Osteoblast (primary cell): Measurements from ENCODE around the gene ZNF367. TPM values are rescaled to one million over a fixed set of nuclear protein-coding genes. Genes with fewer than 3 reads are reported as not detected.
A peak's percentile ranks its signal among the peaks of the same experiment; 100 is the strongest.
"Not testable (repeated sequence)": the region's sequence is repeated elsewhere in the genome, so short reads cannot be mapped to it uniquely, and the experiment has no call there.

ENCODE experiments used
- DNase-seq: peaks from one replicate; pipeline ENCODE4 v3.0.0; 2011; ENCODE audit warnings: low spot score, mixed read lengths; ENCODE audit not compliant: insufficient read length; ENCODE audit errors: missing footprints
- H2AFZ ChIP-seq: 2 replicates; pipeline ENCODE4 v1.6.0; 2011; ENCODE audit warnings: mild to moderate bottlenecking, low read length
- H3K27ac ChIP-seq: 2 replicates; pipeline ENCODE4 v1.5.1; 2011; ENCODE audit warnings: mild to moderate bottlenecking, low read depth, low read length, moderate library complexity
- H3K27me3 ChIP-seq: 2 replicates; pipeline ENCODE4 v1.6.0; 2012; ENCODE audit warnings: mild to moderate bottlenecking, control low read depth, inconsistent platforms, low read length, moderate library complexity; ENCODE audit not compliant: insufficient read depth
- H3K36me3 ChIP-seq: 2 replicates; pipeline ENCODE4 v1.5.1; 2011; ENCODE audit warnings: mild to moderate bottlenecking, low read length, control low read depth, moderate library complexity; ENCODE audit not compliant: insufficient read depth
- H3K4me1 ChIP-seq: 2 replicates; pipeline ENCODE4 v1.5.1; 2011; ENCODE audit warnings: mild to moderate bottlenecking, low read length, control low read depth, moderate library complexity; ENCODE audit not compliant: insufficient read depth
- H3K4me2 ChIP-seq: 2 replicates; pipeline ENCODE4 v1.6.0; 2011; ENCODE audit warnings: mild to moderate bottlenecking, low read length; ENCODE audit not compliant: insufficient read depth
- H3K4me3 ChIP-seq: fragments of 200-600 bp; sonication (generic); 3 replicates; pipeline ENCODE4 v1.5.1; 2012; ENCODE audit warnings: mild to moderate bottlenecking, low read length, inconsistent platforms; ENCODE audit not compliant: insufficient read depth
- H3K79me2 ChIP-seq: 2 replicates; pipeline ENCODE4 v1.6.0; 2012; ENCODE audit warnings: mild to moderate bottlenecking, low read length, control low read depth, inconsistent platforms; ENCODE audit not compliant: insufficient read depth
- H3K9me3 ChIP-seq: 2 replicates; pipeline ENCODE4 v1.5.1; 2011; ENCODE audit warnings: low read depth, low read length, control low read depth
- H4K20me1 ChIP-seq: 2 replicates; pipeline ENCODE4 v1.6.0; 2012; ENCODE audit warnings: mild to moderate bottlenecking, low read length, control low read depth; ENCODE audit not compliant: insufficient read depth
- CTCF ChIP-seq: IDR thresholded peaks from 2 replicates; pipeline ENCODE4 v1.5.1; 2011; ENCODE audit warnings: mild to moderate bottlenecking, low read depth, low read length, moderate library complexity; ENCODE audit errors: extremely low read depth
- total RNA-seq: library from RNA; depleted of rRNA; stranded (reverse); fragments of >200 nt; gene quantifications from 2 replicates; pipeline ENCODE4 v1.2.3, GENCODE V29; 2012

The ZNF367 gene
- total RNA-seq, 1 donor, result 1.4 TPM

- Histone ChIP-seq H3K9me3 (no peaks in the 10 kb centered on the region), H3K4me1 (peaks cover 21% of the 10 kb centered on the region), H3K4me3 (no peak overlapping the region), H3K27ac (no peak overlapping the region), H3K27me3 (no peaks in the 10 kb centered on the region), H3K4me2 (no peak overlapping the region), H4K20me1 (peaks cover 13% of the 10 kb centered on the region), H2AFZ (no peak overlapping the region), H3K79me2 (peaks cover 44% of the 10 kb centered on the region), H3K36me3 (no peaks in the 10 kb centered on the region)
- no peak for TF ChIP-seq CTCF
- no peak for DNase-seq
Observed at GRCh38 chr9:96381125-96381524, 37.0 kb downstream of the ZNF367 start.

- DNase-seq, result no peak
- Histone ChIP-seq H3K27me3 (no peaks in the 10 kb centered on the region), H4K20me1 (peaks cover 13% of the 10 kb centered on the region), H3K4me2 (no peak overlapping the region), H3K79me2 (peaks cover 48% of the 10 kb centered on the region), H3K9me3 (no peaks in the 10 kb centered on the region), H2AFZ (no peak overlapping the region), H3K4me3 (no peak overlapping the region), H3K4me1 (peaks cover 21% of the 10 kb centered on the region), H3K36me3 (no peaks in the 10 kb centered on the region), H3K27ac (no peak overlapping the region)
- TF ChIP-seq CTCF, result no peak
Observed at GRCh38 chr9:96379461-96379860, 38.7 kb downstream of the ZNF367 start.

- peaks cover 21% of the 10 kb centered on the region for H3K4me1 ChIP-seq
- DNase-seq, result no peak
- no peaks in the 10 kb centered on the region for H3K9me3 ChIP-seq
- TF ChIP-seq CTCF, result no peak
- peaks cover 48% of the 10 kb centered on the region for H3K79me2 ChIP-seq
- H3K36me3 ChIP-seq, result no peaks in the 10 kb centered on the region
- H3K4me3 ChIP-seq, result no peak overlapping the region
- peaks cover 13% of the 10 kb centered on the region for H4K20me1 ChIP-seq
- no peak overlapping the region for H3K27ac ChIP-seq
- no peaks in the 10 kb centered on the region for H3K27me3 ChIP-seq
- no peak overlapping the region for H3K4me2 ChIP-seq
- H2AFZ ChIP-seq, result no peak overlapping the region
Observed at GRCh38 chr9:96378187-96378586, 40.0 kb downstream of the ZNF367 start.

- H3K4me1 ChIP-seq, result peaks cover 14% of the 10 kb centered on the region
- H2AFZ ChIP-seq, result no peak overlapping the region
- no peaks in the 10 kb centered on the region for H3K27me3 ChIP-seq
- no peak overlapping the region for H3K4me3 ChIP-seq
- peak; percentile 89 for DNase-seq
- no peak for TF ChIP-seq CTCF
- H3K4me2 ChIP-seq, result peak overlapping the region; percentile 59
- H4K20me1 ChIP-seq, result peaks cover 13% of the 10 kb centered on the region
- H3K79me2 ChIP-seq, result peaks cover 44% of the 10 kb centered on the region
- H3K27ac ChIP-seq, result peak overlapping the region; percentile 64
- H3K36me3 ChIP-seq, result no peaks in the 10 kb centered on the region
- H3K9me3 ChIP-seq, result no peaks in the 10 kb centered on the region
Observed at GRCh38 chr9:96376891-96377874, 41.0 kb downstream of the ZNF367 start.

- H3K4me2 ChIP-seq, H2AFZ ChIP-seq, H3K4me3 ChIP-seq, H3K27me3 ChIP-seq, H3K9me3 ChIP-seq, H3K36me3 ChIP-seq, H3K27ac ChIP-seq, DNase-seq: not testable (repeated sequence)
- Histone ChIP-seq H3K79me2 (peaks cover 33% of the 10 kb centered on the region), H4K20me1 (peaks cover 13% of the 10 kb centered on the region), H3K4me1 (peaks cover 14% of the 10 kb centered on the region)
Observed at GRCh38 chr9:96375507-96375906, 42.7 kb downstream of the ZNF367 start.
